Body of pancreas (tissue), 4 donors: ENCODE data around the gene MOXD1. TPM values are rescaled to one million over a fixed set of nuclear protein-coding genes. Genes with fewer than 3 reads are reported as not detected.

Source experiments
- ATAC-seq: fragments of 150-250 bp; one replicate; pipeline ENCODE4 v1.9.1; 2016
- DNase-seq, 4 donors: peaks; one replicate each; pipeline ENCODE4 v3.0.0-alpha.2; 2019
- H3K27ac ChIP-seq, 4 donors: fragments of 200-600 bp; sonication (generic); 1 replicate in 3 of 4; 2 replicates in 1 of 4; pipeline versions ENCODE4 v1.5.1 to v1.6.1; 2016 to 2019; ENCODE audit warnings: mild to moderate bottlenecking in 1 of 4, mixed read lengths in 1 of 4, moderate library complexity in 1 of 4
- H3K27me3 ChIP-seq, 2 donors: fragments of 200-600 bp; sonication (generic); one replicate each; pipeline ENCODE4 v1.6.0; 2016; ENCODE audit warnings: mild to moderate bottlenecking in 1 of 2
- H3K36me3 ChIP-seq, 2 donors: fragments of 200-600 bp; sonication (generic); replicated peaks in 1 of 2; 2 replicates each; pipeline ENCODE4 v1.5.1; 2016; ENCODE audit warnings: low read depth in 2 of 2; ENCODE audit not compliant: insufficient read depth in 1 of 2
- H3K4me1 ChIP-seq: fragments of 200-600 bp; sonication (generic); one replicate; pipeline ENCODE4 v1.6.0; 2016
- H3K4me3 ChIP-seq, 2 donors: fragments of 200-600 bp; sonication (generic); 1 replicate in 1 of 2; 2 replicates in 1 of 2; pipeline ENCODE4 v1.5.1; 2016 to 2019
- H3K9me3 ChIP-seq, 3 donors: fragments of 200-600 bp; sonication (generic); 1 replicate in 2 of 3; 2 replicates in 1 of 3; pipeline ENCODE4 v1.5.1; 2016
- CTCF ChIP-seq, 7 experiments: fragments of 450-650 bp in 4 of 7; fragments of 200-600 bp in 3 of 7; sonication (generic) in 3 of 7; IDR thresholded peaks; one replicate each; pipeline ENCODE4 v1.5.1; 2016 to 2019; ENCODE audit warnings: antibody characterized with exemption in 7 of 7
- POLR2A ChIP-seq, 3 donors: fragments of 450-650 bp; IDR thresholded peaks; one replicate each; pipeline ENCODE4 v1.6.1; 2016; ENCODE audit warnings: antibody characterized with exemption in 3 of 3, mild to moderate bottlenecking in 2 of 3
- WGBS, 2 donors: methylation state at CpG; one replicate each; pipeline ENCODE4 v1.1.5; 2017; 5-methylcytosine and 5-hydroxymethylcytosine counted together
- intact Hi-C: fragments of 100-400 bp; cut with DNase I; formaldehyde crosslinking; loops from one replicate; pipeline ENCODE4 v1.15.1; 2023
- total RNA-seq, 2 donors: library from RNA; depleted of rRNA; stranded (reverse); fragments of >200 nt; gene quantifications; one replicate each; pipeline ENCODE4 v1.1.0, GENCODE V29; 2016

The MOXD1 gene
- total RNA-seq, 2 donors from 2014 or later: 0.66 to 3.9 TPM

GRCh38 chr6:132282696-132283095, 118.6 kb downstream of the MOXD1 start:
- DNase-seq (no peak), ATAC-seq (no peak)
- intact Hi-C loops: no loop called here
- H3K36me3 ChIP-seq: no peaks in the 10 kb centered on the region
- no peak overlapping the region for H3K27ac ChIP-seq
- peaks cover 0 to 4% of the 10 kb centered on the region in 2 donors for H3K27me3 ChIP-seq
- no peaks in the 10 kb centered on the region for H3K4me1 ChIP-seq
- TF ChIP-seq POLR2A (IDR thresholded peaks at IDR 0.05): no peak
- TF ChIP-seq CTCF (IDR thresholded peaks at IDR 0.05): no peak
- H3K9me3 ChIP-seq: no peaks in the 10 kb centered on the region
- H3K4me3 ChIP-seq: no peak overlapping the region
- WGBS, 2 donors: 75 to 83% methylated on average over 7 of the region's 7 CpGs

- Histone ChIP-seq H3K9me3 (no peaks in the 10 kb centered on the region), H3K4me1 (no peaks in the 10 kb centered on the region), H3K4me3 (no peak overlapping the region), H3K27ac (no peak overlapping the region), H3K36me3 (no peaks in the 10 kb centered on the region), H3K27me3 (peaks cover 0 to 4% of the 10 kb centered on the region in 2 donors)
- intact Hi-C loops: no loop called here
- TF ChIP-seq CTCF (IDR thresholded peaks at IDR 0.05): no peak
- DNase-seq: no peak
- ATAC-seq: no peak
- 84% methylated on average over 8 of the region's 8 CpGs for WGBS, 2 donors
These were observed 120.8 kb downstream of the MOXD1 start for GRCh38 chr6:132280436-132280835.

- Histone ChIP-seq H3K36me3 (no peaks in the 10 kb centered on the region), H3K27ac (no peak overlapping the region), H3K27me3 (peaks cover 0 to 4% of the 10 kb centered on the region in 2 donors), H3K4me3 (peak overlapping the region in 1 of 2 donors; percentile 37), H3K9me3 (no peaks in the 10 kb centered on the region), H3K4me1 (no peaks in the 10 kb centered on the region)
- 0 to 2% methylated on average over 12 of the region's 12 CpGs for whole genome bisulfite sequencing, 2 donors
- no peak for TF ChIP-seq POLR2A (IDR thresholded peaks at IDR 0.05)
- peak; percentile 78 to 99 (median 83) for TF ChIP-seq CTCF (IDR thresholded peaks at IDR 0.05)
- DNase-seq (peak; percentile 69 to 81 (median 75)), ATAC-seq (peak; percentile 90)
- intact Hi-C loops: loop anchor here (10.0 kb wide), 1 partner anchor 205 kb away; no protein-coding TSS in a partner anchor
These were observed 121.6 kb downstream of the MOXD1 start for GRCh38 chr6:132279592-132280139.

GRCh38 chr6:132275066-132275970, 126.0 kb downstream of the MOXD1 start:
- no peak for DNase-seq
- TF ChIP-seq CTCF (IDR thresholded peaks at IDR 0.05): no peak
- no peak for TF ChIP-seq POLR2A (IDR thresholded peaks at IDR 0.05)
- Histone ChIP-seq H3K4me1 (peaks cover 9% of the 10 kb centered on the region), H3K9me3 (no peaks in the 10 kb centered on the region), H3K36me3 (no peaks in the 10 kb centered on the region), H3K27ac (no peak overlapping the region), H3K27me3 (no peaks in the 10 kb centered on the region), H3K4me3 (no peak overlapping the region)
- ATAC-seq: no peak
- intact Hi-C loops: loop anchor here (10.0 kb wide), 1 partner anchor 209 kb away; no protein-coding TSS in a partner anchor
- WGBS, 2 donors: 78 to 85% methylated on average over 12 to 13 of the region's 13 CpGs
